Fibroblast of skin of right biceps (primary cell): ENCODE data around the gene ST13.
"Not testable (repeated sequence)": the region's sequence is repeated elsewhere in the genome, so short reads cannot be mapped to it uniquely, and the experiment has no call there.

Source experiments
- DNase-seq: peaks from one replicate; pipeline ENCODE4 v3.0.0-alpha.2; 2013

The ST13 gene

DNA sequence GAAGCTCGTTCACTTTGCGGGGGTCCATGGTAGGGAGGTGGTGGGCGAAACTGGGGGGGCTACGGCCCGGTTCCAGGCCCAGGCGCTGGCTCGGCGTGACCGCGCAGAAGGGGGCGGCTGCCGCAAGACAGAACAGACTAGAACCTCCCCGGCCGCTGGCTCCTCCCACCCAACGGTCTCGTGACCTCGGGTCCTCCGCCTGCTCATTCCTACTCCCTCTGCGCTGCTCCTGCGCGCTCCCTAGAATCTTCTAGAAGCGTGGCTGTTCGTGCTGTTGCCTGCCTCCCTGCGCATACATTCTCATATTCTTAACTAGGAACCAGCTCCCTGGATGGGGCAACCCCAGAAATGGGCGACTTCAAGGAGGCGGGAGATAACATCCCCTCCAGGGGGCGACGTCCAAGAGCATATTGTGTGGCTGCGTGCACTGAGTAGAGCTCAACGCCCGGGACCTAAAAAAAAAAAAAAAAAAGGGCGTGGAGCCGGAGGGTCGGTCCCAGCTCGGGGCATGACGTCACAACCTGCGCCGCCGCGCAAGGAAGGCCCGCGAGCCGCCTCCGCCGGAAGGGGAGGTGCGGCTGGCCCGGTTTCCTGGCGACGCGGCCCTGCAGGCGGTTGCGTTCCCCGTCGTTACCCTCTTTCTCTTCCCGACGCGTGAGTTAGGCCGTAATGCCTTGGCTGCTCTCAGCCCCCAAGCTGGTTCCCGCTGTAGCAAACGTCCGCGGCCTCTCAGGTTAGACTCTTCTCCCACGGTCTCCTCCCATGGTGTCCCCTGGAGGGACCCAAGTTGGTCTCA, at the start of gene ST13, which contains the start of gene XPNPEP3:
Gene ST13, minus strand, starts transcription at position 127 of the 796 bp plus-strand sequence. Its CDS starts 99 bp downstream, at position 28.
Gene XPNPEP3, plus strand, starts transcription at position 636 of the 796 bp plus-strand sequence. Its CDS starts 34 bp downstream, at position 670.
- DNase-seq, result peak; percentile 98

DNA sequence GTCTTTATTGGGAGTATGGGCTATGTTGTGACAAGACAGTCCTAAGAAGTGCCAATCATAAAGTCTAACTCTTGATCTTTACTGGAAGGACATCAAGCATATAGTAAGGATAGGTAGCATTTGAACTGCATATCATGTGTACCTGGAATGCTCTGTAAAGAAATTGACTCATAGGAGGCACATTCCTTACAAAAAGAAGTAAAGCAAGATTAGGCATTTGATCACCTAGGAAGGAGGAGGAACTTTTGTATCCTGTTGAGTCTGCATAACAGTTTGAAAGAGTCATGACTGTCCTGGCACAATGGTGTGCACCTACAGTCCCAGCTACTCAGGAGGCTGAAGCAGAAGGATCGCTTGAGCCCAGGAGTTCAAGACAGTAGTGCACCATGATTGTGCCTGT, 47.7 kb upstream of the ST13 start:
- DNase-seq, result no peak

DNA sequence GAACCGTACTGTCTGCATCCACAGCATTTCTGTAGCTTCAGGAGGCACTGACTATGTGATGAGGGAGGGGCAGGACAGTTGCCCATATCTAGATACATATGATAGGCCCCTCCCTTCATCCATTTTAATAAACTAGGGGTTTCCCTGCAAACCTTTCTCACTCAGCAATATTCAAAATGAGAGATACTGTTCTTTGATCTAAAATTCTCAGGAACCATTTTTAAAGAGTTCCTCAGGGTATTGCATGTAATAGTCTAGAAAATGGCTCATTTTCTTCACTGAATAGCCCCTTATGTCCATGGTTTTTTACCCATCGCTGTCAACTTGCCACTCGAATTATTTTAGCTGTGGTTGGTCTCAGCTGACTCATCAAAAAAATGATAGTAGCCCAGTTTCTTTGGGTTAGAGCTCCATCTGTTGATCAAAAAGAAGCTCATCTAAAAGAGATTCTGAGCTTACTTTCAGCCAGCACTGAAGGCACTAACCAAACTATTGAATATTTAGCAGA, 42.5 kb upstream of the ST13 start:
- DNase-seq, result peak; percentile 69

DNA sequence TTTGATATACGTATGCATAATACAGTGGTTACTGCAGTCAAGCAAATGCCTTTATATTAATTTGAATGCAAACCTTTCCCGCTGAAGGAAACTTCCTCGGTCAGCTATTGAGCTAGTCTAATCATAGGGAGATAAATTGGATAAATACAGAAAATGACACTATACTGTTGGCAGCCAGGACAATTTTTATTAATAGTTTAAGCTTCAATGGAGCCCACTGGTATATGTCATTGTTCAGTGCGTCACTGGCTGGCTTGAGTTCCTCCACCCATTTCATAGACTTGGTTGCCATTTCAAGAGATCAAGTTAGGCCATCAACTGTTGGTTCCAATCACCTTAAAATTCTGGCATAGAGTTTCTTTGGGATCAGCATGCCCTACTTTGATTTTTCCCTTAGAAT, 38.0 kb upstream of the ST13 start:
- no peak for DNase-seq

DNA sequence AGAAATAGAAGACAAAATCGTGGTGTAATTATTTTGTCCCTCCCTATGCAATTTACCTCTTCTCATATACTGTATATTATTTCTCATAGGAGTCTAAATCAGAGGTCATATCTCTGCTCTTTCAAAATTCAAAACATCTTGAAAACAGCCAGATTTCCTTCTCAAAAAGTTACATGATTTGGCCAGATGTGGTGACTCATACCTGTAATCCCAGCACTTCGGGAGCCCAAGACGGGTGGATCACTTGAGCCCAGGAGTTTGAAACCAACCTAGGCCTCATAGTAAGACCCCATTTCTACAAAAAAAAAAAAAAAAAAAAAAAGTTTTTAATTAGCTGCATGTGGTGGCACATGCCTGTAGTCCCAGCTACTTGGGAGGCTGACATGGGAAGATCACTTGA, 34.4 kb upstream of the ST13 start:
- DNase-seq, result peak; percentile 29

DNA sequence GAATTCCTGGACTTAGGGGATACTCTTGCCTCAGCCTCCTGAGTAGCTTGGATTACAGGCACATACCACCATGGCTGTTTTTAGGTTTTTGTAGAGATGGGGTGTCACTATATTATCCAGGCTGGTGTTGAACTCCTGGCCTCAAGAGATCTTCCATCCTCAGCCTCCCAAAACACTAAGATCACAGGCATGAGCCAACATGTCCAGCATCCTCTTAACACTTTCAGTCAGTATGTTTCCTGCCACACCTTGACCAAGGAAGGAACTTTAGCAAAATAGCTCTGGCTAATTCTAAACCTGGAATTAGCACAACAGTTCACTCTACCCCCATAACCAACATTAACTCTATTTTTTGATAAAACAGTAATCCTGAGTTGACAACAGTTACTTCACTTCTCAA, 32.7 kb upstream of the ST13 start:
- DNase-seq, result no peak

DNA sequence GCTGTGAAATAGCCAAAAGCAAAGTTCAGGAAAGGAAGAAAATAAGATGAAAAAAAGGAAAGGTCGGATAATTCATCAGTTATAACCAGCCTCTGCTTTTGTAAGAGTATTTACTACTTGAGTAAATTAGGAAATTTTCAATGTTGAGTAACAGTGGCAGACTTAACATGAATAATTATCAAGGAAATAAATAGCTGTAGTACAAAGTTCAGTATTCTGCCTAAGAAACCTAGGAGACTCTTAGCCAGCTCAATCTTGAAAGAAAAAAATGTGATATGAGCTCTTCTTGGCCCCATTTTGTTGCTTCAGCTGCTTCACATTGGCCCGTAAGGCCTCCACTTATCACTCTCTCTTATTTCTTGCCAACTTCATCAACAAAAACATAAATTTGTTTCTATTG, 22.5 kb upstream of the ST13 start:
- DNase-seq, result no peak

DNA sequence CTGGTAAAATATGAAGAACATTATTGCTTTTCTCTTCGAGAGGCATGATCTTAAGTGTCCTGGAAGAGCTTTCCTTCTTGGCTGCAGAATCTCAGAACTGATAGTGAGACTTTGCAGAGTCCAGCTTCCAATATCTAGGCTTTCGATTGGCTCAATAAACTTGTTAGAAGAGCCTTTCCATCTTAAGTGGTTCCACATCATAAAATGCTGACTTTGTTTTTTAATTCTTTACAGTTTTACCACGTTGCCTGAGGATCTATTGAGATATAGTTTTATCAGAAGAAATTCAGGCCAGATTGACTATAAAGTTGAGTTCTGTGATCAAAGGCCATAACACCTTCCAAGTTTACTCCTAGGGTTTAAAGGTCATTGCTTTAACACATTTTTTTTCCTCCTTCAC, 21.0 kb upstream of the ST13 start:
- no peak for DNase-seq

DNA sequence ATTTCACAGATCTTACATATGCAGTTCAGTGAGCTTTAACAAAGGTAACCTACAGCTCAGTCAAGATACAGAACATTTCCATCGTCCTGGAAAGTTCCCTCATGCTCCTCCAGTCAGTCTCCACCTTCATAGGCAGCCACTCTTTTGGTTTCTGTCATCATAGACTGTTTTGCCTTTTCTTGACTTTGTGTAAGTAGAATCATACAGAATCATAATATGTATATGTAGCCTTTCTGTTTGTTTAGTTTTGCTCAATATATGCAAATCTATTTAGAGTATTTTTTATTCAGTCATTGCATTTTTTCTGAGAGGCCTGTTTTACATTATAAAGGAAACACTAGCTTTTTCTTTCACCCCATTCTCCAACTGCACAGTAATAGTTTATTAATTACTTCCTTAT, 20.5 kb upstream of the ST13 start:
- no peak for DNase-seq

DNA sequence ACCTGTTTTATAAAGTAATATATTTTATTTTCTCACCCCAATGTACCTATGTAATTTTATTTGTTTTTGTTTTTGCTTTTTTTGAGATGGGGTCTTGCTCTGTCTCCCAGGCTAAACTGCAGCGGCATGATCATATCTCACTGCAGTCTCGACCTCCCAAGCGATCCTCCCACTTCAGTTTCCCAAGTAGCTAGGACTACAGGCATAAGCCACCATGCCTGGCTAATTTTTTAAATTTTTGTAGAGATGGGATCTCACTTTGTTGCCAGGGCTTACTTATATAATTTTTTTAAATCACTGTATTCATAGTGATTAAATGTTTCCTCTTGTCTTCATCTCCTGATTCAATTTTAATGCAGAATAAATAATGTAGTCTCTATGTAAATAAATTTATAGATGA, 18.7 kb upstream of the ST13 start:
- DNase-seq, result no peak

DNA sequence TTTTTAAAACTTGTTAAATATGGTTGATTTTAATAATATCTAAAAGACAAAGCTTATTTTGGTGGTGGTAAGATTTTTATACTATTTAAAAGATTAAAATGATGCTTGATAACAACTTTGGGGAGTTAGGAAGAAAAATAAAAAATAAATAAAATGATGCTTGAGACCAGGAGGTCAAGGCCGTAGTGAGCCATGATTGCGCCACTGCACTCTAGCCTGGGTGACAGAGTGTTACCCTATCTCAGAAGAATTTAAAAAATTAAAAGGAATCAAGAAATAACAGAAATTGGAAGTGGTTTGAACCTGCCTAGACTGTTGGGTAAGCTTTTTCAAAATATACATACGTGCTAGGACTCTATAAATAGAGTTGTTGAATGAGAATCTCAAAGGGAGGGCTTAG, 17.6 kb upstream of the ST13 start:
- DNase-seq, result no peak

DNA sequence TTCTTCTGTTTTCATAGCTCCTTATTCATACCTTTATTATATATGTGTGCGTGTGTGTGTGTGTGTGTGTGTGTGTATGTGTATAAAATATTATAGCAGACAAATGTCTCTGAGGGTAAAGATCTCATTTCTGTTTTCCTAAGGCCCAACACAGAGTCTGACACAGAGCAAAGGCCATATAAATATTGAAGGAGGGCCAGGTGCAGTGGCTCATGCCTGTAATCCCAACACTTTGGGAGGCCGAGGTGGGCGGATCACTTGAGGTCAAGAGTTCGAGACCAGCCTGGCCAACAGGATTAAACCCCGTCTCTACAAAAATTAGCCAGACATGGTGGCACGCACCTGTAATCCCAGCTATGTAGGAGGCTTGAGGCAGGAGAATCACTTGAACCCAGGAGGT, 11.9 kb upstream of the ST13 start:
- not testable (repeated sequence) for DNase-seq

DNA sequence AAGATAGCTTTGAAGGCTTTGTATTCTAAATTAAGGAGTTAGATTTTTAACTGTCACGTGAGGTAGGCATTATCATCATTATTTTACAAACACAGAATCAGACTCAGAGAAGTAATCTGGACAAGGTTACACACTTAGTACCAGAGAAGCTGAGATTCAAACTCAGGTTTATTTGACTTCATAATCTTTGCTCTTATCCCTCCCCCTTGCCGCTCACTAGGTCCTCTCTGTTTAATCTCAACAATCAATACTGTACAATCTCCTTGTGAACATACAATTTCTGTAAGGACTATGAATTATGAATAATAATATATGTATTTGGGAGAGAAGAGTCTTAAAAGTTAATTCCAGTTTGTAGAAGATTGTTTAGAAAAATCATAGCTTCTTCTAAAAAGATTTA, 10.7 kb upstream of the ST13 start:
- no peak for DNase-seq

DNA sequence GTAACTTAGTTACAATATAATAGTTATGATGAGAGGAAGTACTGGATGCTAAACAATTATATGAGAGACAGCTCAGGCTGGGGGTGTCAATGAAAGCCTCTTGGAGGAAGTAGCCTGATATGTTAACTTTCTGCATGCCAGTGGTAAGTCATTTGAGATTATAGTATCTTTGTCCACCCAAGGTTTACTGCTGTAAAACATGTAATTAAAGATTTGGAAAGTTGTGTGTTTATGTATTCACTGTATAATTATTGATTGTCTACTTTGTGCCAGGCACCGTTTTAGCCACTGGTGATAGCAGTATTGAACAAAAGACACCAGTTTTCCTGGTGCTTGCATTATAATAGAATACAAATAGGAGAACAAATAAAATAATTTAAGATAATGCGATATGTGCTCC, 6.1 kb upstream of the ST13 start:
- no peak for DNase-seq

DNA sequence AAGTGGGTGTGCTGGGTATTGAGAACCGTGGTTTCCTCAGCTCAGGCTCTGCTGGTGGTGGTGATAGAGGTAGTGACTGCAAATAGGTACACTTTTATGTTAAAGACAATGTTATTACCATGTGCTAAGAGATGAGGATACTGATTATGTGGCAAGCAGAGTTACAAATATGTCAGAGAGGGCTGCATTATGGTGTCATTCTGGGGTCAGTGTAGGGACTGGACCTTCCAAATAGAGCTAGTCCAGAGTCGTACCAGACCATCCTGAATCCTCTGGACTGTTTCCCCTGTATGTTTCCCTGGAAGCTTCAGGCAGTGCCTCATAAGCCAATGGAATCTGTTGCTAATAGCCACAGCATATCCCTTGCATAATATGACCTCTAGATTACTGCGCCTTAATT, 5.6 kb upstream of the ST13 start, which contains the start of gene DNAJB7:
Gene DNAJB7, minus strand, starts transcription at position 101 of the 400 bp plus-strand sequence. CDS start 119 bp downstream, outside the sequence.
- no peak for DNase-seq

DNA sequence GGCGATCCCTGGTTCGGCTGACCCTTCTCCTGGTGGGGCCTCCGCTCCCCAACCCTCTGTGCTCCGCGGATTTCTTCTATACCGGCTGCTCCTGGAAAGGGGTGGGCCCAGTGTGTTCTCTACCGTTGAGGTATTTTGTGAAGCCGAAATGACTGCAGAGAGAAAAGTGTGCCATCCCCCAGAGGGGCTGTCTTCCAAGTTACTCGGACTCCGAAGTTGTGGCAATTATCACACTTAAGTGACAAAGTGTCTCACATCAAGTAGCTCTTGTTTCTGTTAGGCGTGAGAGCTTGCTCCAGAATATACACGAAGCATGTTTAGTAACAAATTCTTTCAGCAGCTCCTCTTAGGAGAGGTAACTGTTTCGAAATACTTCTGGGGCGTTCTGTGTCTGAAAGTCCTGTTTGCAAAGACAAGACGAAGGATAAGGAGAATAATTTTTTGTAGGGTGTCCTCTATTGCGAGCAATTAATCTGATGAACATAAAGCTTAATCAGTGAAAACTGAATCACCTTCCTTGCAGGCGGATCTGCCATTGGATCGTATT, 943 bp upstream of the ST13 start:
- DNase-seq, result no peak

DNA sequence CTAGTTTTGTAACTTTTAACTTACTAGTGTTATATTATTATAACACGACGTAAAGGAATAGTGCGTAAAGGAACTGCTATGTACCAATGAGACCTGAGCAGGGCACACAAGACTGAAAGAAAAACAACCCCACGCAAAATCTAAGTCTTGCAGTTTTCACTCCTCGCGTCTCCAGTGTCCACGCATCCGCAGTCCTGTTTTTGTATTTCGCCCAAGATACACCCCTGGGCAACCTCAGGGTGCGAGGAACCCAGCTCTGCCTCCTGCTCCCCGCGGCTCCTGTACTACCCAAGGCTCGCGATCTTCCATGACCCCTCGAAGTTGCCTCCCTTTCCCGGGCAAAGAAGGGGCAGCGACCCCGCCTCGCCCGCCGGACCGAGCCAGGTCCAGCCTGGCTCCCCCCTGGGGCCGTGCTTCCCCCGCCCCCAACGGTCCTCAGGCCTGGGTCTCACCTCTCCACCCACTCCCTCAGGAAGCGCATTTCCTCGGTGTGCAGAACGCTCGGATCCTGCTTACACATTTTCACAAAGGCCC, 393 bp downstream of the ST13 start:
- peak; percentile 7 for DNase-seq

DNA sequence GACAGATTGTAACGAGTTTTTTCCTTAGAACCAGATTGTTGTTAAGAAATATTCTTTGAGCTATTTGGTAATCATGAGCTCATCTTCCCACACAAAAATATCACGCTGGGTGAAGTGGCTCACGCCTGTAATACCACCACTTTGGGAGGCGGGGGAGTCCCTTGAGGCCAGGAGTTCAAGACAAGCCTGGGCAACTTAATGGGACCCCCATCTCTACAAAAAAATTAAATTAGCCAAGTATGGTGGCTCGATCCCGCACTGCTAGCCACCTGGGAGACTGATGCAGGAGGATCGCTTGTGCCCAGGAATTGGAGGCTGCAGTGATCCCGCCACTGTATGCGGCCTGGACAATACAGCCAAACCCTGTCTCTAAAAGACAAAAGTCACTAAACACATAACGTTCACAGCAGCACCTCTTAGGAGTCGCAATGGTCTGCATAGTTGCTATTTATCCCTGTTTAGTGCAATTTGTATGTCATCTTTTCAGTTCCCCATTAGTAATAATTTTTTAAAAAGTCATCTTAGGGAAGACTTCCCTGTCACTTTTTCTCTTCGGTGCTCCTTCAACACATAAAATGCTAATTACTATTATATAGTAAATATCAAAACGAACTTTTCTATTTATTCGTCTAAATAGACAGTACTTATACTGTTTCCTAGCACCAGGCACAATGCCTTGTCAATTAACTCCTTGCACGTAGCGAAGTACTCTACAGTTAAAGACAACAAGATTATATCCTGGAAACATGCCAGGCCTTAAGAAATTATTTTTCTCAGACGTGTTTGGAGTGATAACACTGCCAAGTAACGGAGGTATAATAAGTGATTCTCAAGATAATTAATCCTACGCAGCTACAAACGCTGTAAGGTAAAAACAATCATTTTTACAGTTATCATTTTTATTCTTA, 1.1 kb downstream of the ST13 start:
- DNase-seq, result peak; percentile 5

DNA sequence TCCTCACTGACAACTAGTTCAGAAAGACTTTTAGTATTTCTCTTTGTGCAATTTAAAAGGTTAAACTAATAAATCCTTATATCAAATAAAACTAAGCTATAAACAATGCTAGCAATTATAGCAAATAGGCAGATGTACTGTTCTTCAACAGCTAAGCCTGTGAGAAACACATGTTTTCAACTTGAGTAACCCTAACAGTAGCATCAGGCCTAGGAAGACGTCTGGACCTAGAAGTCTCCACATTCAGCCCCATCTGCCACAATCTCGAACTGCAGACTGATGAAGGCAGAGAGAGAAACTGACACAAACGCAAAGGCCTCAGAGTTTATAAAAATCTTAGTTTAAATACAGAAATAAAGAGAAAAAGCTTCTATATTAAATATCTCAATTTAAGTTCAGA, 2.5 kb downstream of the ST13 start:
- no peak for DNase-seq

DNA sequence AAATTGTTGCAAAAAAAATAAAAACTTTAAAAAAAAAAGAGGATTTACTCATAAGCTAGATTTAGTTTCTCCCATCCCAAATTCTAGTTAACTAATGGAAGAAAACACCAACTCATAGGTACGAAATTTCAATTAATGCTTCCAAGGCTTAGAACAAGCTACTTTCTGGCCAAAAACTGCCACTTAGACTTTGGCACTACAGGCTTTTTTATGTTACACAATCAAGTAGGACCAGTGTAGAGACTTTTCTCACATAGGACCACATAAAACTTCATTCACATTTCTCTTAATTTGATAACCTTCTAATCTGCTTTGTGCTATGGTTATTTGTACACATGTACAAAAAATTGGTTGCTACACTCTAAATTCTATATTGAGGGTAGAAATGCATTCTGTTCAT, 3.1 kb downstream of the ST13 start:
- no peak for DNase-seq

DNA sequence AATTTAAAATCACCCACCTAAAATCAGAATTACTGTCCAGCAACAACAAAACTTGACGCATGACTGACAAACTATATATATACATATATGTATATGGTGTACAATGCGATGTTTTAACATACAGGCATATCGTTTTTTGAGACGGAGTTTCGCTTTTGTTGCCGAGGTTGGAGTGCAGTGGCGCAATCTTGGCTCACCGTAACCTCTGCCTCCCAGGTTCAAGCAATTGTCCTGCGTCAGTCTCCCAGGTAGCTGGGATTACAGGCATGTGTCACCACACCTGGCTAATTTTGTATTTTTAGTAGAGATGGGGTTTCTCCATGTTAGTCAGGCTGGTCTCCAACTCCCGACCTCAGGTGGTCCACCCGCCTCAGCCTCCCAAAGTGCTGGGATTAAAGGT, 10.6 kb downstream of the ST13 start:
- DNase-seq, result not testable (repeated sequence)

DNA sequence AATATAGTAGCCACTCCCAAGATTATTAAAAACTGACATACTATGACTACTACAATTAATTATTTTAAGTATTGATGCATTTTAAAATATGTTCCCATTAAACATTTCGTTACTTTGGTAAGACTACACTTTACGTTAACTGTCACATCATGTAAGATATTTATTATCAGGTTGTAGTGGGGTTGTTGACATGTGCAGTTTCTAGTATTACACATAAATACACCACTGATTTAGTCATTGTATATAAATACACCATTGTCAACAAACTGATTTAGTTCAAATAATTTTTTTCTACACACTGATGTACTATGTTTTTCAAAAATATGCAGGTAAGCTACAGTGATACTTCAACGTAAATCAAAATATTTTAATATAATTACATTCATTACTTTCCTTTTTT, 11.5 kb downstream of the ST13 start:
- no peak for DNase-seq

DNA sequence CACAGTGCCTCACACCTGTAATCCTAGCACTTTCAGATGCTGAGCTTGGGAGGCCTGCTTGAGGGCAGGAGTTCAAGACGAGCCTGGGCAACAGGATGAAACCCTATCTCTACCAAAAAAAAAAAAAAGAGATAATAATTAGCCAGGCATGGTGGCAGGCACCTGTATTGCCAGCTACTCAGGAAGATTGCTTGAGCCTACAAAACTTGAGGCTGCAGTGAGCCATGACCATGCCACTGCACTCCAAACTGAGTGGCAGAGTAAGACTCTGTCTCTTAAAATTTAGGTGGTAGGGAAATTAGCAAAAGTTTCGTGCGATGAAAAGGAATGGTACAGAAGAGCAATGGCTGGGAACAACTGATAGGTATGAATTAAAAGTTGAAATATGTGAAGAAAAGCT, 18.0 kb downstream of the ST13 start:
- DNase-seq, result no peak
